IPS-18c (cell line): Measurements from ENCODE around the gene CREB3L1.

Experiments
- H3K4me3 ChIP-seq: 2 replicates; pipeline ENCODE4 v1.7.0; 2013; ENCODE audit warnings: low read depth, mild to moderate bottlenecking, low read length, moderate library complexity; ENCODE audit not compliant: insufficient read depth
- H3K9me3 ChIP-seq: one replicate; pipeline ENCODE4 v1.6.1; 2013; ENCODE audit warnings: mild to moderate bottlenecking, low read length, moderate library complexity; ENCODE audit not compliant: control insufficient read depth, insufficient read depth

The CREB3L1 gene

DNA sequence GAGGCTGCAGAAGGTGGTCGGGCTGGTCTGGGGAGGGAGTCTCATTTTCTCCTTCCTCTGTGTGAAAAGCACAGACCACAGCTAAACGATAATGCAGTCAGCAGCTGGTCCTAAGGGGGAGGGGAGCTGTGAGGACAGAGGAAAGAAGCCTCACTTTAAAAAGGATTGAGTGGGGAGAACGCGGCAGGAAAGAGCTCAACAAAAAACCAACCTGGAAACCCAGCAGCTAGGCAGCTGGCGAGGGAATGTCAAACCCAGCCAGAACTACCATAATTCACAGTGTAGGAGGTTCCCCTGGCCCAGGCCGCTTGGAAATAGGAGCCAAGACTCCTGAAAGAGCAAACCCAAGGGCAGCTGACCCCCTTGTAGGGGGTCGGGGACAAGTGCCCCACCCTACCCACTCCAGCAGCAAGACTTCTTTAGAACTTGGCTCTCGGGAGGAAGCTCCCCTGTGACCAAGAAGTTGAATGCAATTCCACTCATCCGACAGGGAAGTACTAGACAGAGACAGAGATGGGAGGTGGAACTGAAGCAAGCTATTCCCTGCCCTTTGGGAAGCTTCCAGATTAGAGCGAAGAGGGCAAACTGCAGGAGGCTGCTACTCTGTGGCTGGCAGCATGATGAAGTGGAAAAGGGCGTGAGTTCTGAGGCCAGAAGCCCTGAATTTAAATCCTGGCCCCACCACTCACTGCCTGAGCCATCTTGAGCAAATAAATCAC lies 53.3 kb downstream of the CREB3L1 start:
- no peaks in the 10 kb centered on the region for H3K9me3 ChIP-seq
- no peak overlapping the region; the same call in 1 of the 2 replicates for H3K4me3 ChIP-seq

DNA sequence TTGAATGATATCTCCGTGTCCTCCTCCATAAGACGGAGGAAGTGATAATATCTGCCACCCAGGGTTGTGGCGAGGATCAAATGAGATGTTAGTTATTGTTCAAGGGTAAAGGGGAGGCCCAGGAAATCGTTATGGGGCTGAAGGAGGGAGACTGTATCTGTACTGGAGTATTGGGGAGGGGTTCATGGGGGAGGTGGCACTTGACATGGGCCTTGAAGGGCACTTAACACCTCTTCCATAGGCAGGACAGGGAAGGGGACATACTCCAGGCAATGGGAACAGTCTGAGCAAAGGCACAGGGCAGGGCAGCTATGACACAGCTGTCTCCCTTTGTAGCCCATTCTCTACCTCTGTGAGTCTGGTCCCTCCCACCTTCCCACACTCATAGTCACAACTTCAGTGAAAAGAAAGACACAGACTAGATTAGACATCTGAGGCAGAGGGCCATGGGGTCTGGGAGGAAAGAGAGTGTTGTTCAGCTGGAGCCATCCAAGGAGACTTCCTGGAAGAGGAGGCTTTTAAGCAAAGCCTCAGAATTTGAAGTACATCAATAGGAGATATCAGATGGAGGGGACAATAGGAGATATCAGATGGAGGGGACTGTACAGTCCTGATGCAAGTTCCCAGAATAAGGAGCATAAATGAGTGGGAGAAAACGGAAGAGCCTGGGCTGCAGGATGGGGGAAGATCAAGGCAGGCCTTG lies 54.0 kb downstream of the CREB3L1 start:
- no peak overlapping the region; the same call in 1 of the 2 replicates for H3K4me3 ChIP-seq
- no peaks in the 10 kb centered on the region for H3K9me3 ChIP-seq

DNA sequence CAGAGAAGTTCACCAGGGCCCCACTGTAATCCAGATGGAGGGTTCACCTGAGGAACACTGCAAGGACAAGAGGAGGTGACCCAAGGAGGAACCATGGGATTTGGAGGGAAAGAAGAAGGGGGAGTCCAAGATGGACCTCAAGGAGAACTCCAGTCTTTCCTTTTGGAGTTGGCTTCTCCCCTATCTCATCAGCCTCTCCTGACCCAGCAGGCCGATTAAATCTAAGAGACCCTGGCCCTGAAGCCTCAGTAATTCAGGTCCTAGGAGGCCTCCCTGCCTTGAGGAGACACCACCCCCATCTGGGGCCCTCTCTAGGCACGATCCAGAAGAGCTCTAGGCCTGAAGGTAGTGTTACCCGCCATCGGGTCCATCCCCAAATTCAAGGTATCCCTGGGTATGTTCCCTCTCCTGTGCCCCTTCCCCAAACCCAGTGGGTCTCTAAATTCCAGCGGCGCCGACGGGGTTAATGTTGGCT lies 54.7 kb downstream of the CREB3L1 start:
- H3K9me3 ChIP-seq: no peaks in the 10 kb centered on the region
- H3K4me3 ChIP-seq: peak overlapping the region; percentile 61; the same call in 1 of the 2 replicates

DNA sequence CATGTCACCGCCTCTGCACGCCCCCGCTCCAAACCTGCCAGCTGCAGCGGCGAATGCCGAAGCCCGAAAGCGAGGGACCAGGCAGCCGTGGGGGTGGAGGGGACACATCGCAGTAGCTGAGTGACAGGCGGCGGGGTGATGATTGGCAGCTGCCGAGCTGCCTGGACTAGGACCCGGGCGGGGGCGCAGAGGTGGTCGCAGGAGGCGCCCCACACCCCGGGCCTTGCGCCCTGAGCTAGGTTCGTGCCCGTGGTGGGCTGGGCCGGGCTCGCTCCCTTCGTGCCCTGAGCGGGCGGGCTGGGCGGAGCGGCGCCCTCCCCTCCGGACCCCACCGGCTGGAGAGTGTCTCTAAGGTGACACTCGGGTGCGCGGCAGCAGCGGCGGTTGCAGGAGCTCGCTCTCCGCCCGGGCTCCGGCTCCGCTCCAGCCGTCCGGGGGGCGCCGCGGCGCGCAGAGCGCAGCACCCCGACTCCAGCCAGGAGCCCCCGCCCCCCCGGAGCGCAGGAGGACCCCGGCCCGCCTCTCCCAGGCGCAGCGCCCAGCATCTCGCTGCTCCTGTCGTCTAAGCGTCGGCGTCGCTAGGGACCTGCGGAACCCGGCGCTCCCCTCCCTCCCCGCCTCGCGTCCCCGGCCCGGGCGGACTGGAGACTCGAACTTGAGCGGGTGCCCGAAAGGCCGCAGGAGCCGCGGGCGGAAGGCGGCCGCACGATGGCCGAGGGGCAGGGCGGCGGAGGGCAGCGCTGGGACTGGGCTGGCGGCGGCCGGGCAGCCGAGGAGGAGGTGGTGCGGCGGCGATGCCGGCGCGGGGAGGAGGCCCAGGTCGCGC lies 55.3 kb downstream of the CREB3L1 start:
- Histone ChIP-seq H3K4me3 (peak overlapping the region; percentile 61), H3K9me3 (no peaks in the 10 kb centered on the region)

DNA sequence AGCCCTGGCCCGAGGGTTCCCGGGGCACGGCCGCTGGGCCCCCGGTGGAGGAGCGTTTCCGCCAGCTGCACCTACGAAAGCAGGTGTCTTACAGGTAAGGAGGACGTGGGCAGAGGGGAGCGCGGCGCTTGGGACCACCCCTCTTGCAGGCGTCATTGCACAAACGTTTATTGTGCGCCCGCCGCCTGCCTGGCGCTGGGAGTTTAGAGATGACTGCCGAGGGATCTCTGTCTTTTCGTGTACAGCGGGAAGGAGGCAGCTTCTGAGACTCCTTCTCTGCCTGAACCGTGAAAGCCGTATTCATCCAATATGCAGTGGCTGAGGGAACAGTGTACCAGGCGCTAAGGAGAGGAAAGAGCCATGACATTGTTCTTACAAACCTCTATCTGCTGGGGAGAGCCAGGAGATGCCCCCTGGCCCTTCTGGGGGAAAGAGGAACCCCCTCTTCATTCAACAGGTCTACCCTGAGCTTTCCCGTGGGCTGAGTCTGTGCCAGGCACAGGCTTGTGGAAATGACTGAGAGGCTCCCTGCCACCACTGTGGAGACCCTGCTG lies 56.0 kb downstream of the CREB3L1 start:
- Histone ChIP-seq H3K9me3 (no peaks in the 10 kb centered on the region), H3K4me3 (peak overlapping the region; percentile 61)

DNA sequence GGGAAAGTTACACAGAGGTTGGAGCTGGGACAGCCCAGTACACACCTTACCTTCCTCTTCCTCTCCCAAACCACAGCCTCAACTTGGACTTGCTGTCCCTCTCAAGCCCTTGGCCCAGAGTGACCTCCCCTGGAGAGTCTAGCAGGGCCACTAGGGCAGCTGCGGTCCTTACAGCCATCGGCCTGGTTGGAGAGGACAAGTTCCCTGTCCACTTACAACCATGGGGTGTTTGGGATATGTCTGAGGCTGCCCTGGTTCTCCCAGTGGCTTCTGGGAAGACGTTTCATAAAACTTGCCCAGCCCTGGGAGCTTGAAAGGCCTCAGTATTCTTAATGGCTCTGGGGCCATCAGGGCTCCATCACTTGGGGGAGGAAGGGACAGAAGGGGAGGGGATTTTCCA lies 56.7 kb downstream of the CREB3L1 start:
- H3K9me3 ChIP-seq: no peaks in the 10 kb centered on the region
- H3K4me3 ChIP-seq: no peak overlapping the region

DNA sequence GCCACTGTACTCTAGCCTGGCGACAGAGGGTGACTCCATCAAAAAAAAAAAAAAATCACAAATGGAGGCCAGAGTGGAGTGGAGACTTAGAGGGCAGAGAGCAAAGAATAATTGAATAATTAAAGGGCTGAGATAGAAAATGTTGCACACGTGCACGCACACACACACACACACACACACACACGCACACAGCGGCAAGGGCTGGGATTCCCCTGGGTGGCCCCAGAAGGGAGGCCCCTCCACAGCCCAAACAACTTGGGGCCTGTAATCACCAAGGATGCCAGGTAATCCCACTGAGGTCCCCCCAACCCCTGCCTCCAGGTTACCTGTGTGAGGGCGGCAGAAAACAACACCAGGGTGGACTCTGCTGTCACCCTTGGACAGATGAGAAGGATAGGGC lies 57.8 kb downstream of the CREB3L1 start:
- H3K9me3 ChIP-seq: no peaks in the 10 kb centered on the region
- no peak overlapping the region for H3K4me3 ChIP-seq

DNA sequence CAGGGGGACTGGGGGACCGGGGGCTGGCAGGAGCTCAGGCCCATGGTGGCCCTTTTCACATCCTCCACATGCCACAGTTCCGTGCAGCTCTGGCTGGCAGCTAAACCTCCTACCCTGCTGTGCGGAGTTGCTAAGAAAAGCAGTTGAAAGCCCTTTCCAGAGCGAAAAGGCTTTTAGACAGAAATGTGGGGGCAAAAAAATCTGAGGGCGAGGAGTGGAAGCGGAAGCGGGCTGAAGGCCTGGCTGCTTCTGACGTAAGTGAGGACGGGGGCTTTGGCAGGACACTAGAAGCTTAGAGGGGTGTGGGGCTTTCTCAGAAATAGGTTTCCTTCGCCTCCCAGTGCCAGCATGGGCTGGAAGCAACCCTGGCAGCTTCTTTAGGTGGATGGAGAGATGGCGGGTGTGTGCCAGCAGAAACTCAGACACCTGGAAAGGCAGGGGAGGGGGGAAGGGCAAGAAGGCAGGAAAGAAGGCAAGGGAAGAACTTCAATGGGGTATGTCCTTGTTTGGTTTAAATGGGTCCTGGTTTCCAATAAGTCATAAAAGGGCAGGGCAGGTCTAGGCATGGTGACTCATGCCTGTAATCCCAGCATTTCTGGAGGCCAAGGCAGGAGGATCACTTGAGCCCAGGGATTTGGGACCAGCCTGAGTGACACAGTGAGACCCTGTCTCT lies 58.6 kb downstream of the CREB3L1 start:
- H3K4me3 ChIP-seq: no peak overlapping the region
- no peaks in the 10 kb centered on the region for H3K9me3 ChIP-seq

DNA sequence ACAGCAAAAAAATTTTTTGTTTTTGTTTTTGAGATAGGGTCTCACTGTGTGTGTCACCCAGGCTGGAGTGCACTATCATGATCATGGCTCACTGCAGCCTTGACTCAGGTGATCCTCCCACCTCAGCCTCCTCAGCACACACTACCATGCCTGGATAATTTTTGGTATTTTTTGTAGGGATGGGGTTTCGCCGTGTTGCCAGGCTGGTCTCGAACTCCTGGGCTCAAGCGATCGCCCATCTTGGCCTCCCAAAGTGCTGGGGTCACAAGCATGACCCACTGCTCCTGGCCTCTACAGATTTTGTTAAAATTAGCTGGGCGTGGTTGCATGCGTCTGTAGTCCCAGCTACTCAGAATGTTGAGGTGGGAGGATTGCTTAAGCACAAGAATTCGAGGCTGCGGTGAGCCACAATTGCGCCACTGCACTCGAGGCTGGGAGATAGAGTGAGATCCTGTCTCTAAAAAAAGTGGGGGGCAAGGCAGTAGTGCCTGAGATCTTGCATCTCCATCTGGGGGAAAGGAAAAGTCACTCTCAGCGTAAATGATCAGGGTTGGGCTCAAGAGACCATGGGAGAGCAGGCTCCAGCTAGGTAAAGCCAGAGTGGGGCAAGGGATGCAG lies 59.2 kb downstream of the CREB3L1 start:
- no peaks in the 10 kb centered on the region for H3K9me3 ChIP-seq
- no peak overlapping the region for H3K4me3 ChIP-seq

DNA sequence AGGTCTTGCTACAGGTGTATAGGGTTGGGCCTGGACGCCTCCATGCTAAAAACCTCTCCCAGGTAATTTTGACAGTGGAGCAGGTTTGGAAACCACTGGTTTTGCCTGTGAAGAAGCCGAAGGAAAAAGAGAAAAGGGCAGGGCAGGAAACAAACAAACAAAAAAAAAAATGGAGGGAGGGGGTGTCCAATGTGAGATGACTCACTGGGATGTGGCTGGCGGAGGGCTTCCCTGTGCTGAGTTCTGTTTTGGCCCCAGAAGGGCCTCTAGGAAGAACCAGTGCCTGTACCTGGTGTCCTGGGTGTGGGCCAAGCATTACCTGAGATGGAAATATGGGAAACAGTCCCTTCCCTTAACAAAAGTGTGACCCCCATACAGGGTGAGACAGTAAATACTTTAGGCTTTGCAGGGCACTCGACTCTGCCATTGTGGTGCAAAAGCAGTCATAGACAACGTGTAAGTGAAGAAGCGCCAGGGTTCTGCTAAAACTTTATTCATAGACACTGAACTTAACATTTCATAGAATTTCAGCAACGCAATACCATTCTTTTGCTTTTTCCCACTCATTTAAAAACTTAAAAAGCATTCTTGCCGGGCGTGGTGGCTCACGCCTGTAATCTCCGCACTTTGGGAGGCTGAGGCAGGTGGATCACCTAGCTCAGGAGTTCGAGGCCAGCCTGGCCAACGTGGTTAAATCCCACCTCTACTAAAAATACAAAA lies 60.3 kb downstream of the CREB3L1 start:
- Histone ChIP-seq H3K4me3 (no peak overlapping the region), H3K9me3 (no peaks in the 10 kb centered on the region)

DNA sequence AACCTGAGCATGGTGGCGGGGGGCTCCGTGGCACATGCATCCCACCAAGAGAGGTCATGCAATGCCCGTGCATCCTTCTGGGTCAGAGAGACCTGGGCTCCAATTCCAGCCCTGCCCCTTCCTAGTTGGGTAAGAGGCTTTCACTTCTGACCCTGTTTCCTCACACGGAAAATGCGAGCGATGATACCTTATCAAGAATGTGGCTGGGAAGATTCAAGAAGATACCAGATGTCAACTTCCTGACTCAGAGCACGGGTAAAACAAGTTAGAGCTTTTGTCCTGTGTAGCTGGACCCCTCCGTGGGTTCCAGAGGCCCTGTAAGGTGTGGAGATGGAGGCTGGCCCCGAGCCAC lies 61.1 kb downstream of the CREB3L1 start:
- no peak overlapping the region; the same call in 1 of the 2 replicates for H3K4me3 ChIP-seq
- no peaks in the 10 kb centered on the region for H3K9me3 ChIP-seq

DNA sequence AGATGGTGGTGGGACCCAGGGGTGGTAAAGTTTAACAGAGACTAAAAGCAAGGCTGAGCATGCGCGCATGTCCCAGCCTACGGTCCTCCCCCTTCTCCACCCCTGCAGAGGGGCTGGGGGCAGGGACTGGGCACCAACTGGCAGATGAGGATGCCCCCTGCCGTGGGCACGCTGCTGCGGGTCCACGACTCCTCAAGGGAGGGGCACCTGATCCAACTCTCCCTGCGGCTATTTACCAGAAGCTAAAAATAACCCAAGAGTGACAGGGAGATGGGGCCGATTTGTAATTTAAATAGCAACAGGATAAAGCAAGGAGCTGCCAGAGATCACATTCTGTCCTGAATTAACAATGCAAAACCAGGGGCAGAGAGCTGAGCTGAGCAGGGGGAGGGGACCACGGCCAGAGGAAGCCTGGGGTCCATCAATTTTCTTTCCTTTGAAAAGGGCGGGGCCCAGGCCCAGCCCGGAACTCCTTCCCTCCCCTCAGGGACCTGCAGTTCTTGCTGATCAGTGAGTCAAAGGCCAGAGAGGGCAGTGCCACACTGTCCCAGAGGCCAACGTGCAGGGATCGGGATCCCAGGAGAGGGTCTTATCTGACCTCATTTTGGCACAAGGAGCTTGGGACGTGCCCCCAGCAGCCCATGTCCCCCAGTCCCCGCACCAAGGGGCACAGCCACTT lies 61.7 kb downstream of the CREB3L1 start:
- Histone ChIP-seq H3K9me3 (no peaks in the 10 kb centered on the region), H3K4me3 (no peak overlapping the region; the same call in 1 of the 2 replicates)

DNA sequence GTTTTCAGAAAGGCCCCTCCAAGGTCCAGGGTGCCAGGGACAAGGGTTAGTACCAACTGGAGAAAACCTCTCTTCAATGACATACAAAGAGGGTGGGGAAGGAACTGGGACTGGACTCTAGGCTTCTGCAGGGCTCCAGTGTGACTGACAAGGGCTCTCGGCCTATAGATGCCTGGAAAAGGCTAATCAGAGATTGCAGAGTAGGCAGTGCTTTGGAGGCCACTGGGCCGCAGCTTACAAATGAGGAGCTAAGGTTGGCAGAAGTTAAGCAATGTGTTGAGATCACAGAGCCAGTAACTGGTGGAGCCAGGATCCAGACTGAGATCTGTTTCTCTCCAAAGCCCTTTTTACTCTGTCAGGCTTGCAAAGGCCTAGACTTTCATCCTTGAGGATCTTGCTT lies 62.4 kb downstream of the CREB3L1 start:
- Histone ChIP-seq H3K4me3 (no peak overlapping the region), H3K9me3 (no peaks in the 10 kb centered on the region)

DNA sequence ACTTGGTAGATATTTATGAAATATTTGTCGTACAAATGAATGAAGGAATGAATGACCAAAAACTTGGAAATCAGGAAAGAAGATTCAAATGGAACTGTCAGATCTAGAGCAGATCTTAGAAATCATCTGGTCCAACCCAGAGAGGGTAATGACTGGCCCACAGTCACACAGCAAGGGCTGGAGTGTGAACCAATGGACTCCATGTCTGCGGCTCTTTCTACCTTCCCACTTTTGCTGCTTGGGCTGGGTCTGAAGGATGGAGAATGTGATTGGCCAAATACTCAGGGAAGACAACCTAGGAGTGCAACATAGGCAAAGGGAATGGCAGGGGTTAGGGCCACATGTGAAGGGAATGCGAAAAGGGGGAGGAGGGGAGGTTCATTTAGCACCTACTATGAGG lies 64.0 kb downstream of the CREB3L1 start:
- H3K4me3 ChIP-seq: no peak overlapping the region

DNA sequence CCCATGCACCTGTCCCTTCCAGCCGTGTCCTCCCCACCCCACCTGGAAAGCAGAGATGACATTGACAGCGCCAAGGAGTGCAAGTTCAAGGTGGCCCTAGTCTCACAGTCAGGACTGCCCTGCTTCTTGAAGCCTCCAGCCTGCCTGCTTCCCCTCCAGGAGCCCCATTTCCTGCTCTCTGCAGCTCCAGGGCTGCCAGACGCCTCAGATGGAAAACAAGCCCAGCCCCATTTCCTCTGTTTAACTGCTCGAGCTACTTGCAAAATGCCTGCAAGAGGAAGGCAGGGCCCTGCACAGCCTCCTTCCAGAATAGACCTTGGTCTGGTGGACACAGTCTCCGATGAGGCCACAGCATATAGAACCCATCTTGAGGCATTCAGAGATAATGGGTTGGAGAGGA lies 64.8 kb downstream of the CREB3L1 start:
- H3K9me3 ChIP-seq: no peaks in the 10 kb centered on the region
- no peak overlapping the region for H3K4me3 ChIP-seq

More for the DNA sequence above, 64.0 kb downstream of the CREB3L1 start:
- no peaks in the 10 kb centered on the region for H3K9me3 ChIP-seq

DNA sequence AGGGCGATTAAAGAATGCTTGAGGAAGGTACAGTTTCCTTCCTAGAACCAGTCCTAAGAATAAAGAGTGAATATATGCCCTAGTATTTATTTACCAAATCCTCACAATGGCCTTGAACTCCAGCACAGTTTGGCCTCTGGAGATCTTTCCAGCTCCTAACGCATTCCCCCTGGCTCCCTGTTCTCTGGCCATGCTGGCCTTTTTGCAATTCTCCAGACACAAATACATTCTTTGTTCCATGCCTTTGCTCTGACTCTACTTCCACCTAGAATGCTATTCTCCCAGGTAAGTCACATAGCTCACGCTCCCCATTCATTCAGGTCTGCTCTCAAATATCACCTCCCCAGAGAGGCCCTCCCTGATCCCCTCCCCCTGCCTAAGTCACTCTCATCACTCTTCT lies 66.1 kb downstream of the CREB3L1 start:
- Histone ChIP-seq H3K9me3 (peaks cover 2% of the 10 kb centered on the region), H3K4me3 (no peak overlapping the region)
